ENCODE results near the gene SREBF2. TPM values are rescaled to one million over a fixed set of nuclear protein-coding genes. Genes with fewer than 3 reads are reported as not detected.

SREBF2 gene
- total RNA-seq, 1 experiment from 2014 or later = 103 TPM

DNA sequence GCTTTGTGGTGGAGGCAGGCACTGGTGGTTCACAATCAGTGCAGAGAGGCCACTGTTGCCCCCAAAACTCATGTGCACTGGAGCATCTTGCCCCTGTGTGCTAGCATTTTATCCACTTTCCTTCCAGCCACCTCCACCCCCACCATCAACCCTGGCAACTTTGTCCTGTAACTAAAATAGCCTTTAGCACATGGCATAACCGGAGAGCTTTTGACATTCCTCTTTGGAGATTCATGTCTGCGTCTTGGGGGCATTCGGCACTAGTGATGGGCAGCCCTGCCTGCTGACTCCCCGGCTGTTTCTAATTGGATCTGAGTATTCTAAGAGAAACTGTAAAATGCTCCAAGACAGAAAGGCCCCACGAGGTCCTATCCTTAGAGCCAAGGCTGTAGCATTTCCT, 66.2 kb downstream of the SREBF2 start:
- no peak overlapping the region for H3K27ac ChIP-seq

DNA sequence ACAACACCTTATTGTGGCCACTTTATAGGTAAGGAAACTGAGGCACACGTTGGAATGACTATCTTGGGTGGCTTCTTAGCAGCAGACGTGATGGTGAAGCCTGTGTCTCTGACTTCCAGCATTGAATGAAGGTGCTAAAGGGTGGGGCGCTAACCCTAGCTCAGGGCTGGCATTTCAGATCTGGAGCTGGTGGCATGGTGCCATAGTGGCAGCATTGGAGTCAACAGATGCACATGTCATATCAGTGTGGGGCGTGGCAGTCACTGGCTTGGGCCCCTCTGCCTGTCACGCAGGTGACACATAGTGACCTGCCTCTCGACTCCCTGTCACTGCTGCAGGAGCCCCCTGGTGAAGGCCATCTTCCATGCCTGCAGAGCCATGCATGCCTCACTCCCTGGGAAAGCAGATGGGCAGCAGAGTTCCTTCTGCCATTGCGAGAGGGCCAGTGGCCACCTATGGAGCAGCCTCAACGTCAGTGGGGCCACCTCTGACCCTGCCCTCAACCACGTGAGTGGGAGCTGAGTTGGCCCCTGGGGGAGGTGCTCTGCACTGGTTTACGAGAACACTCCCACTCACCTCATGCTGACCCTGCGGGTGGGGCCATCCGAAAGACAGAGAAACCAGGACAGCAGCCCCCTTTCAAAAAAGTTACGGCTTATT, 67.2 kb downstream of the SREBF2 start:
- no peaks in the 10 kb centered on the region for H3K4me1 ChIP-seq
- H3K27ac ChIP-seq = no peak overlapping the region
- no peaks in the 10 kb centered on the region for H3K27me3 ChIP-seq
- H3K36me3 ChIP-seq = peaks cover 50% of the 10 kb centered on the region
- no peak for DNase-seq
- H3K9me3 ChIP-seq (replicated peaks) = no peaks in the 10 kb centered on the region
- H3K4me3 ChIP-seq = no peak overlapping the region

More for the DNA sequence above, 66.2 kb downstream of the SREBF2 start:
- DNase-seq = no peak
- H3K4me3 ChIP-seq = no peak overlapping the region
- H3K36me3 ChIP-seq = peaks cover 48% of the 10 kb centered on the region
- no peaks in the 10 kb centered on the region for H3K27me3 ChIP-seq
- no peaks in the 10 kb centered on the region for H3K4me1 ChIP-seq
- no peaks in the 10 kb centered on the region for H3K9me3 ChIP-seq (replicated peaks)

DNA sequence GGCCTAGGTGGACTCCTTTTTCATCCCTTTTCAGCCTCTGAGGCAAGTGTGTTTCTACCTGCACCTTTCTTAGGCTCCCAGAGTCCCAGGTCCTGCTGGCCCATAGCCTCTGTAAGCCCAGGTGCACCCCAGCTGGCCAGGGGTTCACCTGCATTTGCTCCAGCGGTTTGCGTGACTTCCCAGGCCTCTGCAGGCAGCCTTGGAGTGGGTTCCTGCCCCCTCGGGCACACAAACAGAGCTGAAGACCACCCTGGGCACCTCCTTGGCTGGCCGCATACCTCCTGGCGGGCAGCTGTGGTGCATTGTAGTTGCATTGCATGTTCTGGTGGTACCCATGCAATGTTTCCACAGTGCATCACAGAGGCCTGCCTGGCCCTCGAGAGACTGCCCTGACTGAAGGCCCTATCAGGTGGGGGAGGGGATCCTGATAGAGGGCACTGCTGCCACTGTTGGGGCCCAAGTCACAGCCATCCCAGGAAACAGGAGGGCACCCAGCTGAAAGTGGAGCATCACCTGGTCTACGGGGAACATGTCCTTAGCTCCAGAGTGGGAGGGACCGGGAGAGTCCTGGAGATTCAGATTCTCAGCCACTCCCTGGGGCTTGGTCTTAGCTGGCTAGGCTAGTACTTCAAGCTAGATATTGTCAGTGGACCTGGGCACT, 67.9 kb downstream of the SREBF2 start:
- Histone ChIP-seq H3K9me3 (replicated peaks) (no peaks in the 10 kb centered on the region), H3K36me3 (peaks cover 45% of the 10 kb centered on the region), H3K27me3 (no peaks in the 10 kb centered on the region), H3K4me1 (no peaks in the 10 kb centered on the region), H3K4me3 (no peak overlapping the region), H3K27ac (no peak overlapping the region)
- no peak for DNase-seq

DNA sequence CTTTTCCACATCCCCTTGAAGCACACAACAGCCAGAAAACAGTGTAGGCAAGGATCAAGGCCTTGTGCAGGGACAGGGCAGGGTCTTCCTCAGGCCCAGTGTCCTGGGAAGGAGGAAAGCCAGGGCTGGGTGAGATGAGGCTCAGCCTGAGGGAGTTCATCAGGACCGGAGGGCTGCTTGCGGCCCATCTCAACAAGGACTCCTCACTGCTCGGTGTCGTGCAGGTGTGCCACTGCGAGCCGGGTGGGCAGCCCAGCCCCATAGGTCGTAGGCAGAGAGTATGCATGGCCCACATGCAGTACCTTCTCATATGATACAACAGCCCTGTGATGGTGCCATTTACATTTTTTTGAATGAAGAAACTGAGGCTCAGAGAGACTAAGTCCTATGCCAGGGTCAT, 69.1 kb downstream of the SREBF2 start:
- peaks cover 39% of the 10 kb centered on the region for H3K36me3 ChIP-seq
- H3K9me3 ChIP-seq (replicated peaks) = no peaks in the 10 kb centered on the region
- DNase-seq = no peak
- H3K27ac ChIP-seq = no peak overlapping the region
- H3K4me1 ChIP-seq = no peaks in the 10 kb centered on the region
- H3K4me3 ChIP-seq = no peak overlapping the region
- H3K27me3 ChIP-seq = no peaks in the 10 kb centered on the region

DNA sequence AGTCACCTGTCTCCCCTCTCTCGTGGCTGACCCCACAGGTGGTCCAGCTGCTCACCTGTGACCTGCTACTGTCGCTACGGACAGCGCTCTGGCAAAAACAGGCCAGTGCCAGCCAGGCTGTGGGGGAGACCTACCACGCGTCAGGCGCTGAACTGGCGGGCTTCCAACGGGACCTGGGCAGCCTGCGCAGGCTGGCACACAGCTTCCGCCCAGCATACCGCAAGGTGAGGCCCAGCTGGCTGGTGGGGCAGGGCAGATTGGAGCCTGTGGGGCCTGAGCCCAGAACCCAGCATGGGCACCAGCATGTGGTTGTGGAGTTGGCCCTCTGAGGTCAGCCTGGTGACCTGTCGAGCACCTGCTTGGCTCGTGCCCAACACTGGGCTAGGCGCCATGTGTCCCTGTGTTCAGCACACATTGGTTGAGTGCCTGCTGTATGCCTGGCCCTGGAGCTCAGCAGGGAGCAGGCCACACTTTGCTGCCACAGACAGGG, 70.1 kb downstream of the SREBF2 start:
- H3K9me3 ChIP-seq (replicated peaks) = no peaks in the 10 kb centered on the region
- no peak for DNase-seq
- H3K4me3 ChIP-seq = no peak overlapping the region
- H3K27ac ChIP-seq = no peak overlapping the region
- H3K36me3 ChIP-seq = peaks cover 31% of the 10 kb centered on the region
- no peaks in the 10 kb centered on the region for H3K27me3 ChIP-seq
- H3K4me1 ChIP-seq = no peaks in the 10 kb centered on the region

DNA sequence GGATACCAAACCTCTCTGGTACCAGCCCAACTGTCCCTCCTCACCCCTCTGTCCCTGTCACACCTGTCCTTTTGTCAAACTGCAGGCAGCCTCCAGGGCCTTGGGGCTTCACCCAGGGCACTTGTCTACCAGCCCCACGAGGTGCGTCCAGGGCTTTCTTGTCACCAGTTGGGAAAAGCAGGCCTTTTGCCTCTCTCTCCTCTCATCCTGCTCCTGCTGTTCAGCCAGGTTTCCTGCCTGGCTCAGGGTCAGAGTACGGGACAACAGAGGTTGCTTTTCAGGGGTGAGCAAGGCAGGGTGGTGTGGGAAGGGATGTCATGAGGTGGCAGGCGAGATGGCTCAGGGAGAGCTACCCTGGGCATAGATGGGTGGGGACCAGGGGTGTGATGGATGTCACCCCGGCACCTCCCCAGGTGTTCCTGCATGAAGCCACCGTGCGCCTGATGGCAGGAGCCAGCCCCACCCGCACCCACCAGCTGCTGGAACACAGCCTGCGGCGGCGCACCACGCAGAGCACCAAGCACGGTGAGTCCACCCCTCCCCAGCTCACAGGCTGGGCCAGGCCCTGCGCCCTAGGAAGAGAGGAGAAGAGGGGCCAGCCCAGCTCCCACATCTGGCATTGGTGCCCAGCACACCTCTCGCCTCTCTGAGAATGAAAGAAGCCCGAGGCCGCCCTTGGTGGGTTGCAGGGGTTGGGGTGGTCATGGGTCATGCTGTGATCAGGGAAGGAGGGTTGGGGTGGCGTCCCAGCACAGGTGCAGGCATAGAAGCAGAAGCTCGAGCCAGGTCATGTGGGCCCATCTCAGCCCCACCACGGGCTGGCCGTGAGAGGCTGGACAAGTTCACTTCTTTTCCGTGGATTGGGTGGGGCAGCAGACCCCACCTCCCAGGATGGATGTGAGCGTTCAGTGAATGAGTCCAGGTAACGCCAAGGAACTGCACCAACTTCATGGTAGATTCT, 71.8 kb downstream of the SREBF2 start:
- Histone ChIP-seq H3K27ac (no peak overlapping the region), H3K36me3 (peaks cover 19% of the 10 kb centered on the region), H3K27me3 (no peaks in the 10 kb centered on the region), H3K4me3 (no peak overlapping the region), H3K4me1 (no peaks in the 10 kb centered on the region), H3K9me3 (replicated peaks) (no peaks in the 10 kb centered on the region)
- no peak for DNase-seq

DNA sequence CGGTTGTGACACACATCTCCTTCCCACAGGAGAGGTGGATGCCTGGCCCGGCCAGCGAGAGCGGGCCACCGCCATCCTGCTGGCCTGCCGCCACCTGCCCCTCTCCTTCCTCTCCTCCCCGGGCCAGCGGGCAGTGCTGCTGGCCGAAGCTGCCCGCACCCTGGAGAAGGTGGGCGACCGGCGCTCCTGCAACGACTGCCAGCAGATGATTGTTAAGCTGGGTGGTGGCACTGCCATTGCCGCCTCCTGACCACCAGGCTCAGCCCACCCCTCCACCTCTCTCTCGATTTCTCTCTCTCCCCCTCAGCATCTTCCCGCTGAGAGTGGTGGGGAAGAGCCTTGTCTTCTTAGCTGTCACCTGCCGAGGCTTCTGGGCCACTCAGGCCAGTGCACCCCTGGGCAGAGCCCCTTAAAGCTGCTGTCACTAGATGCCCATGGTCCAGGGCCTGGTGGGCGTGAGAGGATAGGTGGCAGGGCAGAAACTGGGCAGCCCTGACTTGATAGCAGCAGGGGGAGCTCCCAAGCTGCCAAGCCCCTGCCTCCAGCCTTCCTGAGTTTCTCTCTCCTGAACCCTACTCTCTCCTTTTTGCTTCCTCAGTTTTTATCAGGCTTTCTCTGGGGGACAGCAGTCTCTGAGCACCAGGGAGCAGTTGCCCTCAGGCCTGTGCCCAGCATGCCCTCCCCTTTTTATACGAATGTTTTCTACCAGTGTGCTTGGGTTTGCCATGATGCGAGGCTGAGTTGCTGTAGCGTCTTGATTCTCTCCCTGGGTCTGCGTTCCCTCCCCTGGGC, 72.7 kb downstream of the SREBF2 start:
- Histone ChIP-seq H3K9me3 (replicated peaks) (no peaks in the 10 kb centered on the region), H3K27ac (no peak overlapping the region), H3K27me3 (no peaks in the 10 kb centered on the region), H3K4me1 (no peaks in the 10 kb centered on the region), H3K4me3 (no peak overlapping the region), H3K36me3 (peaks cover 10% of the 10 kb centered on the region)
- DNase-seq = no peak

DNA sequence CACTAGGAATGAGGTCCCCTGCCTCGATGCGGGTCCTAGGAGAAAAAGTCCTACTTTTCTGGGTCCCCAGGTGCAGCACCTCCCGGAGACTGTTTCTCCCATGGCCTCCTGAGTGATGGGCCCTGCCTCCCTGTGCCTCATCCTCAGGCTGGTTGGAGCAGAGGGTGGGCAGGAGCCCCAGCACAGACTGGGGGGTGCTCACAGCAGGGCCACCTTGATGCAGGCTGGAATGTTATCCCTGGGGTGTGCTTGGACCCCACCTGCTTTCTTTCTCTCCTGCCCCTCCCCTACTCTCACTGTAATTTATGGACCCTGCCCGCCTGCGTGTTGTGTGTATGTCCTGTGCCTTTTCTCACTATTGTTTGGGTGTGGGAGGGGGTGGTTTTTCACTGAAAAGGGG, 73.9 kb downstream of the SREBF2 start:
- H3K4me3 ChIP-seq = no peak overlapping the region
- no peaks in the 10 kb centered on the region for H3K27me3 ChIP-seq
- no peak overlapping the region for H3K27ac ChIP-seq
- H3K4me1 ChIP-seq = no peaks in the 10 kb centered on the region
- no peaks in the 10 kb centered on the region for H3K9me3 ChIP-seq (replicated peaks)
- peaks cover 10% of the 10 kb centered on the region for H3K36me3 ChIP-seq
- DNase-seq = no peak

DNA sequence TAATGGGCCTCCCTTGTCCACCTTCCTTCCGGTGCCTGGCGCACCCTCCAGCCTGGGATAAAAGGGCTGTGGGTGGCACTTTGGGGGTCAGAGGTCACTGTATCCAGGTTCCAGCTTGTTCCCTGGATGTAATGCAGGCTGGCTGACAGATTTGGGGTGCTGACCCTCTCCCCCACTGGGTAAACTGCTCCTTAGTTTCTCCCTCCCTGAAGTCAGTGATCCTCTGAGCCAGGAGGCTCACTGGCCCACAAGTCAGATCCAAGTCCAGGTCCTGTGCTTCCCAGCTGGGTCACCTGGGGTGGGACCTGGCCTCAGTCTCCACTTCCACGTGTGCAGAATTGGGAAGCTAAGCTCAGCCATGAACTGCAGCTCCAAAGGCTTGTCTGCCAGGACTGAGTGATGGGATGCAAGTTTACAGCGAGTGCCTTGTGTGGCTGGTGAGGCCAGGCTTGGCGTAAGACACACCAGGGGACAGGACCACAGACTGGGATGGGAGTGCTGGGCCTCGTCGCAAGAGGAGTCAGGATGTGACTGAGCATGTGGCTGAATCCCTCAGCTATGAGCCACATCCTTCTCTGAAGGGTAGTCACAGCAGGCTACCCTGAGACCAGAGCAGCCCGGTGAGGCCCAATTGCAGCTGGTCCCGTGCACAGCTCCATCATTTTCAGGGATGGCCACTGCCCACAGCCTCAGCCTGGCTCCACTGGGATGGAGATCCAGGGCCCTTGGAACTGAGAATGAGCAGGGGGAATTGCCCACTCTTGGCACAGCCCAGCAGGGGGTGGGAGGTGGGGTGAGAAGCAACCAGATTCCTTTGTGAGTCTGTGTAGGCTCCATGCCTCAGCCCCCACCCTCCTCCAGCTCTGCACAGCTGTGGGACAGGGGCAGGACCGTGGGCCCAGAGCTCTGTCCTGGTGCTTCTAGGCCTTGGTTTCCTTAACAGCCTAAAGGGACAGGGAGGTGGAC, 74.8 kb downstream of the SREBF2 start:
- Histone ChIP-seq H3K9me3 (replicated peaks) (no peaks in the 10 kb centered on the region), H3K4me1 (no peaks in the 10 kb centered on the region), H3K4me3 (no peak overlapping the region), H3K27me3 (no peaks in the 10 kb centered on the region), H3K36me3 (peaks cover 9% of the 10 kb centered on the region), H3K27ac (no peak overlapping the region)
- DNase-seq = no peak

DNA sequence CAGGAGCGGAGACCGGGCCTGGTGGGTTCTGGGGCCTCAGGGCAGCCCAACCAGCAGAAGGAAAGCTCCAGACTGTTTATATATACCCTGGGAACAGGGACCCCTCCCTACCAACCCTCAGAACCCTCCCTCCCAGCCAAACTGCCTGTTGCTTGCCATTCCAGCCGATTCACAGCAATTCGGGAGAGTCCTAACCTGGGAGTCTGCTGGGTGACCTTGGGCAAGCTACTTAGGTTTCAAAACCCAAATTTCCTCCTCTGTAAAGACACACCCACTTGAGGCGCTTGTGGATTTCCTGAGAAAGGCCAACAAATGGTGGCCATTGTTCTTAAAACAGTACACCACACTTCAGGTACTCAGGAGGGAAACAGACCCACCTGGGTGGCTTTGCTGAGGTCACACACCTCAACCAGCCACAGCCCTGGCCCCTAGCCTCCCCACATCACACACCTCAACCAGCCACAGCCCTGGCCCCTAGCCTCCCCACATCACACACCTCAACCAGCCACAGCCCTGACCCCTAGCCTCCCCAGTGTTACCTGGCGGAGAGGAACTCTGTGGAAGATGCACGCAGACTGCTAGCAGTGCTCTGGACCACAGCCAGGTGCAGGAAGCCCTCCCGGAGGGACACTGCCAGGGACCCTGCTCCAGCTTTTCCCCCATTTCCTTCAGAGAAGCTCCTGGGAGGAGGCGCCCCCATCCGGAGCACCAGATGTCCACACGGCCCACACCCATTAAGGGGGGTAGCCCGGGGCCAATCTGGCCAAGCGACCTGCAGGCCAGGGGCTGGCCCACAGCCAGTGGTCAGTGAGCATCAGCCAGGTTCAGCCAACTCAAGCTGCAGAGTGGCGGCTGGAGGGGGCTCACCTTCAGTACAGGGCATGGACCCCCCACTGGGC, 75.8 kb downstream of the SREBF2 start:
- Histone ChIP-seq H3K4me3 (no peak overlapping the region), H3K27ac (no peak overlapping the region), H3K9me3 (replicated peaks) (no peaks in the 10 kb centered on the region), H3K36me3 (peaks cover 4% of the 10 kb centered on the region), H3K27me3 (no peaks in the 10 kb centered on the region), H3K4me1 (no peaks in the 10 kb centered on the region)
- no peak for DNase-seq

DNA sequence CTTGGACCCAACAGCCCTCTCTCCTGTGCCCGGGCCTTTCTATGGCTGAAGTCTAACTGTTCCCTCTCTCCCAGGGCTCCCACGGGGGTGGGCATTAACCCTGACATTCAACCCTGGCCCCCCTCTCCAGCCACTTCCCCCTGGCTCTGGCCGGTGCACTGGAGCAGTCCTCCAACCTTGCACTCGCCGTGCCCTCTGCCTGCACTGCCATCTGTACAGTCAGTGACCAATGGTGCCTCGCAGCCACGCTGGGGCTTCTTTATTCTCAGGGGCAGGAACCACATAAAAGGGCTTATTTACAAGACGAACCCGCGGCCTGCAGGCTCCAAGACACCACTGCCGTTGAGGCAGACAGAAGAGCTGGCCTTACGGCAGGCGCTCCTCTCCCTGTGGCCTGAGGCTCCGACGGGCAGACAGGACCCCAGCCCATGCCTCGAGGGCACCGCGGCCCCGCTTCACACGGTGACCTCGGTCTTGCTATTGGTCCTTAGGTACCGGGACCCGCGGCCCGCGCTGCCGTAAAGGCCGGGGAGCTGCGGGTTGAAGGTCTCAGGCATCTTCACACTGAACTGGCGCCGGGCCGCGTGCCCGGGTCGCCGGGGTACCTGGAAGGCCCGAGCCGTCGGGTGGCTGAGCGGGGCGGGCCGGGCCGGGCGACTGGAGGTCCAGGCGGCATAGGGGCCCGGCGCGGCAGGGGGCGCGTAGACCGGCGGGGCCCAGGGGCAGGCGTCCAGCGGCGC, 76.6 kb downstream of the SREBF2 start:
- Histone ChIP-seq H3K27me3 (no peaks in the 10 kb centered on the region), H3K27ac (no peak overlapping the region), H3K36me3 (no peaks in the 10 kb centered on the region; the same call in 1 of the 2 replicates), H3K4me3 (no peak overlapping the region), H3K4me1 (no peaks in the 10 kb centered on the region), H3K9me3 (replicated peaks) (no peaks in the 10 kb centered on the region)
- DNase-seq = no peak

Measured in SJCRH30 (cell line).